Astrocyte (in vitro differentiated cells and primary cell): ENCODE data around the gene ZFP36L2. TPM values are rescaled to one million over a fixed set of nuclear protein-coding genes. Genes with fewer than 3 reads are reported as not detected.
A peak's percentile ranks its signal among the peaks of the same experiment; 100 is the strongest.

ENCODE experiments used
- DNase-seq: peaks from one replicate; pipeline ENCODE4 v3.0.0-alpha.2; 2010; ENCODE audit warnings: low read depth
- FAIRE-seq: peaks from 2 replicates; lab custom pipeline; 2011; peaks lifted over from hg19 to GRCh38; lab: Jason Lieb, UNC
- H2AFZ ChIP-seq: 2 replicates; pipeline ENCODE4 v1.6.0; 2012; ENCODE audit warnings: low read depth, low read length, inconsistent platforms
- H3K27ac ChIP-seq: 2 replicates; pipeline ENCODE4 v1.5.1; 2011; ENCODE audit warnings: low read depth, low read length, inconsistent platforms
- H3K27me3 ChIP-seq: 2 replicates; pipeline ENCODE4 v1.6.0; 2011; ENCODE audit warnings: low read length, inconsistent platforms; ENCODE audit not compliant: insufficient read depth
- H3K36me3 ChIP-seq: 2 replicates; pipeline ENCODE4 v1.5.1; 2011; ENCODE audit warnings: low read length, inconsistent platforms; ENCODE audit not compliant: insufficient read depth
- H3K4me1 ChIP-seq: 2 replicates; pipeline ENCODE4 v1.5.1; 2011; ENCODE audit warnings: low read length, inconsistent platforms; ENCODE audit not compliant: insufficient read depth
- H3K4me2 ChIP-seq: 2 replicates; pipeline ENCODE4 v1.6.0; 2012; ENCODE audit warnings: low read length, inconsistent platforms
- H3K4me3 ChIP-seq: 2 replicates; pipeline ENCODE4 v1.5.1; 2011; ENCODE audit warnings: low read depth, mild to moderate bottlenecking, low read length, inconsistent platforms; ENCODE audit not compliant: insufficient read depth
- H3K79me2 ChIP-seq: 2 replicates; pipeline ENCODE4 v1.6.0; 2012; ENCODE audit warnings: mild to moderate bottlenecking, low read length, inconsistent platforms; ENCODE audit not compliant: insufficient read depth
- H3K9ac ChIP-seq: 2 replicates; pipeline ENCODE4 v1.6.0; 2012; ENCODE audit warnings: mild to moderate bottlenecking, low read length, inconsistent platforms
- H3K9me3 ChIP-seq: 2 replicates; pipeline ENCODE4 v1.5.1; 2012; ENCODE audit warnings: low read depth, mild to moderate bottlenecking, low read length, inconsistent platforms; ENCODE audit not compliant: insufficient read depth
- H4K20me1 ChIP-seq: 2 replicates; pipeline ENCODE4 v1.6.0; 2012; ENCODE audit warnings: low read length, inconsistent platforms; ENCODE audit not compliant: insufficient read depth
- H3K27ac Mint-ChIP-seq: one replicate; pipeline ENCODE4 v1.8.0; 2021; ENCODE audit warnings: mild to moderate bottlenecking, mixed read lengths; ENCODE audit not compliant: unreplicated experiment
- H3K27me3 Mint-ChIP-seq: one replicate; pipeline ENCODE4 v1.8.0; 2021; ENCODE audit warnings: low read depth, mixed read lengths; ENCODE audit not compliant: unreplicated experiment
- H3K36me3 Mint-ChIP-seq: one replicate; pipeline ENCODE4 v1.8.0; 2021; ENCODE audit warnings: low read depth, mixed read lengths; ENCODE audit not compliant: unreplicated experiment
- H3K4me1 Mint-ChIP-seq: one replicate; pipeline ENCODE4 v1.8.0; 2021; ENCODE audit warnings: low read depth, mixed read lengths; ENCODE audit not compliant: unreplicated experiment
- H3K4me3 Mint-ChIP-seq: one replicate; pipeline ENCODE4 v1.8.0; 2021; ENCODE audit warnings: mild to moderate bottlenecking, moderate library complexity, mixed read lengths; ENCODE audit not compliant: unreplicated experiment
- H3K9me3 Mint-ChIP-seq: one replicate; pipeline ENCODE4 v1.8.0; 2021; ENCODE audit warnings: mild to moderate bottlenecking, mixed read lengths; ENCODE audit not compliant: unreplicated experiment
- CTCF ChIP-seq: IDR thresholded peaks from 2 replicates; pipeline ENCODE4 v1.5.1; 2011; ENCODE audit warnings: low read depth, mild to moderate bottlenecking, inconsistent platforms, low read length, moderate library complexity; ENCODE audit not compliant: insufficient read depth
- EZH2 ChIP-seq: IDR thresholded peaks from 2 replicates; pipeline ENCODE4 v1.6.1; 2012; ENCODE audit warnings: mild to moderate bottlenecking, low read length, inconsistent platforms; ENCODE audit not compliant: insufficient read depth
- total RNA-seq: library from RNA; stranded (reverse); gene quantifications from 2 replicates; pipeline ENCODE4 v1.2.1, GENCODE V29; 2021

The ZFP36L2 gene
- total RNA-seq, 1 donor from 2014 or later = 49.5 TPM

- no peak overlapping the region for H3K4me3 Mint-ChIP-seq
- H3K27me3 Mint-ChIP-seq = peaks cover 12% of the 10 kb centered on the region
- Histone ChIP-seq H3K4me1 (no peaks in the 10 kb centered on the region), H3K27me3 (no peaks in the 10 kb centered on the region), H4K20me1 (no peaks in the 10 kb centered on the region), H3K36me3 (no peaks in the 10 kb centered on the region), H3K4me3 (no peak overlapping the region), H3K27ac (no peak overlapping the region), H2AFZ (no peak overlapping the region), H3K4me2 (no peak overlapping the region), H3K9me3 (no peaks in the 10 kb centered on the region), H3K9ac (no peak overlapping the region), H3K79me2 (no peaks in the 10 kb centered on the region)
- H3K27ac Mint-ChIP-seq = no peak overlapping the region
- no peaks in the 10 kb centered on the region for H3K36me3 Mint-ChIP-seq
- H3K4me1 Mint-ChIP-seq = peaks cover 18% of the 10 kb centered on the region
- DNase-seq (no peak), FAIRE-seq (no peak)
- TF ChIP-seq EZH2 (no peak), CTCF (no peak)
- H3K9me3 Mint-ChIP-seq = peaks cover 1% of the 10 kb centered on the region
Measured at GRCh38 chr2:43192744-43193651, 33.4 kb downstream of the ZFP36L2 start.

- H3K36me3 ChIP-seq = no peaks in the 10 kb centered on the region
- H3K27me3 ChIP-seq = no peaks in the 10 kb centered on the region
- DNase-seq (no peak), FAIRE-seq (no peak)
- no peaks in the 10 kb centered on the region for H4K20me1 ChIP-seq
- Mint-ChIP-seq H3K4me3 (no peak overlapping the region), H3K27me3 (peaks cover 16% of the 10 kb centered on the region), H3K36me3 (peaks cover 2% of the 10 kb centered on the region), H3K9me3 (peaks cover 1% of the 10 kb centered on the region), H3K27ac (peak overlapping the region; percentile 41), H3K4me1 (peaks cover 13% of the 10 kb centered on the region)
- no peaks in the 10 kb centered on the region for H3K9me3 ChIP-seq
- H3K27ac ChIP-seq = no peak overlapping the region
- H3K79me2 ChIP-seq = no peaks in the 10 kb centered on the region
- H3K4me2 ChIP-seq = no peak overlapping the region
- no peak overlapping the region for H3K4me3 ChIP-seq
- no peaks in the 10 kb centered on the region for H3K4me1 ChIP-seq
- no peak overlapping the region for H2AFZ ChIP-seq
- TF ChIP-seq EZH2 (no peak), CTCF (no peak)
- H3K9ac ChIP-seq = no peak overlapping the region
Measured at GRCh38 chr2:43191947-43192516, 34.4 kb downstream of the ZFP36L2 start.
